HepG2 (cell line): Measurements from ENCODE around the gene NXPE3. TPM values are rescaled to one million over a fixed set of nuclear protein-coding genes. Genes with fewer than 3 reads are reported as not detected.

Source experiments
- ARHGAP35 ChIP-seq: sonication (generic); formaldehyde crosslinking; IDR thresholded peaks from 2 replicates; pipeline ENCODE4 v1.9.0; 2022; ENCODE audit warnings: mild to moderate bottlenecking, inconsistent platforms, moderate library complexity, missing genetic modification reagents, borderline replicate concordance
- ATF2 ChIP-seq: sonication (generic); formaldehyde crosslinking; IDR thresholded peaks from 2 replicates; pipeline ENCODE4 v1.4.0; 2020; ENCODE audit warnings: missing genetic modification reagents
- DBP ChIP-seq: sonication (generic); formaldehyde crosslinking; IDR thresholded peaks from 2 replicates; pipeline ENCODE4 v1.4.0; 2020; ENCODE audit warnings: missing genetic modification reagents; ENCODE audit errors: not compliant biosample characterization
- ELF1 ChIP-seq: sonication (generic); formaldehyde crosslinking; IDR thresholded peaks from 2 replicates; pipeline ENCODE4 v1.4.0; 2020; ENCODE audit warnings: missing genetic modification reagents
- FOSL1 ChIP-seq: sonication (generic); formaldehyde crosslinking; IDR thresholded peaks from 2 replicates; pipeline ENCODE4 v1.9.0; 2021; ENCODE audit warnings: missing genetic modification reagents, borderline replicate concordance
- FOXP4 ChIP-seq: sonication (generic); formaldehyde crosslinking; IDR thresholded peaks from 2 replicates; pipeline ENCODE4 v1.4.0; 2020; ENCODE audit warnings: missing genetic modification reagents
- GABPB1 ChIP-seq: IDR thresholded peaks from 2 replicates; pipeline ENCODE4 v1.6.1; 2016; ENCODE audit warnings: mild to moderate bottlenecking, missing genetic modification reagents, moderate library complexity, missing compliant biosample characterization
- ISL2 ChIP-seq: sonication (generic); formaldehyde crosslinking; IDR thresholded peaks from 2 replicates; pipeline ENCODE4 v1.5.0; 2020; ENCODE audit warnings: missing genetic modification reagents
- KLF12 ChIP-seq: sonication (generic); formaldehyde crosslinking; IDR thresholded peaks from 2 replicates; pipeline ENCODE4 v1.4.0; 2020; ENCODE audit warnings: missing genetic modification reagents, borderline replicate concordance
- NFKBIZ ChIP-seq: IDR thresholded peaks from 2 replicates; pipeline ENCODE4 v1.6.1; 2018; ENCODE audit warnings: missing genetic modification reagents, missing compliant biosample characterization
- POLR2A ChIP-seq, 2 experiments: IDR thresholded peaks; 2 replicates each; pipeline ENCODE4 v1.6.1; 2011; ENCODE audit warnings: low read depth in 2 of 2, low read length in 2 of 2, mild to moderate bottlenecking in 1 of 2, moderate library complexity in 1 of 2; ENCODE audit not compliant: insufficient read depth in 1 of 2
- ZBTB14 ChIP-seq: sonication (generic); formaldehyde crosslinking; IDR thresholded peaks from 2 replicates; pipeline ENCODE4 v1.4.0; 2020; ENCODE audit warnings: missing genetic modification reagents
- ZBTB46 ChIP-seq: sonication (generic); formaldehyde crosslinking; IDR thresholded peaks from 2 replicates; pipeline ENCODE4 v1.4.0; 2020; ENCODE audit warnings: mild to moderate bottlenecking, missing genetic modification reagents, borderline replicate concordance
- ZFP82 ChIP-seq: sonication (generic); formaldehyde crosslinking; IDR thresholded peaks from 2 replicates; pipeline ENCODE4 v1.5.1; 2020; ENCODE audit warnings: mild to moderate bottlenecking, missing genetic modification reagents, borderline replicate concordance
- ZNF235 ChIP-seq: sonication (generic); formaldehyde crosslinking; IDR thresholded peaks from 2 replicates; pipeline ENCODE4 v1.8.1; 2023; ENCODE audit warnings: mild to moderate bottlenecking, missing genetic modification reagents, borderline replicate concordance
- ZNF30 ChIP-seq: sonication (generic); formaldehyde crosslinking; IDR thresholded peaks from 2 replicates; pipeline ENCODE4 v1.5.0; 2020; ENCODE audit warnings: mild to moderate bottlenecking, missing genetic modification reagents
- ZNF350 ChIP-seq: sonication (generic); formaldehyde crosslinking; IDR thresholded peaks from 2 replicates; pipeline ENCODE4 v1.4.0; 2020; ENCODE audit warnings: mild to moderate bottlenecking, low read depth, missing genetic modification reagents, borderline replicate concordance
- ZNF580 ChIP-seq: IDR thresholded peaks from 2 replicates; pipeline ENCODE4 v1.6.1; 2016; ENCODE audit warnings: low read depth, borderline replicate concordance
- ZNF660 ChIP-seq: sonication (generic); formaldehyde crosslinking; IDR thresholded peaks from 2 replicates; pipeline ENCODE4 v1.5.1; 2020; ENCODE audit warnings: mild to moderate bottlenecking, low read depth, missing genetic modification reagents, borderline replicate concordance
- ZSCAN9 ChIP-seq: IDR thresholded peaks from 2 replicates; pipeline ENCODE4 v1.6.1; 2016; ENCODE audit warnings: borderline replicate concordance
- polyA plus RNA-seq, 8 experiments: library from polyadenylated mRNA; depleted of rRNA in 3 of 8; stranded (reverse) in 7 of 8; unstranded in 1 of 8; fragments of >200 nt; fragmentation: Illumina TruSeq in 4 of 8; extraction: Trizol in 4 of 8; gene quantifications; 2 replicates each; pipeline versions ENCODE4 v1.2.1 to v1.2.3, GENCODE V29; 2011 to 2016; ENCODE audit warnings: low read depth in 4 of 8, missing spikeins in 1 of 8, mixed read lengths in 1 of 8; ENCODE audit not compliant: insufficient read depth in 1 of 8
- total RNA-seq, 5 experiments: library from RNA; depleted of rRNA; stranded (reverse); fragments of >200 nt; fragmentation: Illumina TruSeq; extraction: Trizol; gene quantifications; 2 replicates each; pipeline ENCODE4 v1.2.3, GENCODE V29; 2016; ENCODE audit warnings: low read depth in 1 of 5

NXPE3 gene
- total and polyA plus RNA-seq, 2 of the 13 experiments (the other 11 are each of a cell fraction or from before 2014, with no cell fraction given): 3.5 to 4.7 TPM

GRCh38 chr3:101779047-101779821 lies at the start of gene NXPE3 (continued):
- TF ChIP-seq ATF2 (CRISPR knock-in tag) (no peak; the same call in 1 of the 2 replicates), DBP (CRISPR knock-in tag) (peak; percentile 94), ZNF580 (CRISPR knock-in tag) (0 out of 2 replicates have a peak, but pooled peaks have one; percentile 20), ARHGAP35 (CRISPR knock-in tag) (peak; percentile 49; the same call in 1 of the 2 replicates), ZFP82 (CRISPR knock-in tag) (no peak; the same call in 1 of the 2 replicates), GABPB1 (CRISPR knock-in tag) (peak; percentile 86), NFKBIZ (CRISPR knock-in tag) (no peak; the same call in 1 of the 2 replicates), FOSL1 (CRISPR knock-in tag) (no peak), ZNF660 (CRISPR knock-in tag) (no peak), ZBTB14 (peak; percentile 55; the same call in 1 of the 2 replicates), ELF1 (no peak; the same call in 1 of the 2 replicates), POLR2A (IDR thresholded peaks at IDR 0.05; ENCODE audit: insufficient read depth in 1 of 2, low read depth in 2 of 2, low read length in 2 of 2) (peak in 1 of 2 experiments; percentile 54; a peak in 1 of 4 replicates), FOXP4 (CRISPR knock-in tag) (peak; percentile 35), ZBTB46 (no peak), ISL2 (CRISPR knock-in tag) (peak; percentile 42), ZSCAN9 (CRISPR knock-in tag) (no peak), KLF12 (peak; percentile 62; the same call in 1 of the 2 replicates), ZNF235 (peak; percentile 68; the same call in 1 of the 2 replicates), ZNF350 (CRISPR knock-in tag) (peak; percentile 35; the same call in 1 of the 2 replicates), ZNF30 (CRISPR knock-in tag) (no peak)
